Mononuclear cell (primary cell): Measurements from ENCODE around the gene YOD1. TPM values are rescaled to one million over a fixed set of nuclear protein-coding genes. Genes with fewer than 3 reads are reported as not detected.

ENCODE experiments used
- H3K27me3 ChIP-seq: 2 replicates; pipeline ENCODE4 v1.6.0; 2011; ENCODE audit warnings: low read length, control low read depth; ENCODE audit not compliant: insufficient read depth
- H3K4me1 ChIP-seq: 2 replicates; pipeline ENCODE4 v1.5.1; 2011; ENCODE audit warnings: mild to moderate bottlenecking, low read length, control low read depth; ENCODE audit not compliant: insufficient read depth
- H3K4me3 ChIP-seq: 2 replicates; pipeline ENCODE4 v1.5.1; 2011; ENCODE audit warnings: mild to moderate bottlenecking, low read length, moderate library complexity
- H3K9me3 ChIP-seq: 2 replicates; pipeline ENCODE4 v1.5.1; 2011; ENCODE audit warnings: low read depth, mild to moderate bottlenecking, control low read depth, low read length
- total RNA-seq: library from RNA; depleted of rRNA; stranded (reverse); fragments of >200 nt; gene quantifications from one replicate; pipeline ENCODE4 v1.2.3, GENCODE V29; 2012

YOD1 gene
- total RNA-seq, 1 donor = 44.5 TPM

DNA sequence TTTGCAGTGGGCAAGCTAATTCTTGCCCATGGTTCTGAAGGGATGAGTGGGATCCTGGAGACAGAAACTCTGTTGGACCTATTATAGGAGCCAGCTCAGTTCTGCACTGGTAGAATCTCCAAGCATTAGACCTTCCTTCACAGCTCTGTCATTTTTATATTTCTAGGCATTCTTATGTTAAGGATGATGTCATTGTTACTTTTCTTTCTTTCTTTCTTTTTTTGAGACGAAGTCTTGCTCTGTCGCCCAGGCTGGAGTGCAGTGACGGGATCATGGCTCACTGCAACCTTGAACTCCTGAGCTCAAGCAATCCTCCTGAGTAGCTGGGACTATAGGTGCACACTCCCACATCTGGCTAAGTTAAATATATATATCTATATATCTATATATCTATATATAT, 9.6 kb upstream of the YOD1 start:
- Histone ChIP-seq H3K4me3 (no peak overlapping the region), H3K27me3 (no peaks in the 10 kb centered on the region), H3K9me3 (no peaks in the 10 kb centered on the region), H3K4me1 (peaks cover 24% of the 10 kb centered on the region)

- no peaks in the 10 kb centered on the region for H3K27me3 ChIP-seq
- H3K9me3 ChIP-seq = no peaks in the 10 kb centered on the region
- peaks cover 31% of the 10 kb centered on the region for H3K4me1 ChIP-seq
- no peak overlapping the region for H3K4me3 ChIP-seq
Observed at GRCh38 chr1:207059881-207060280, 8.9 kb upstream of the YOD1 start.

- Histone ChIP-seq H3K4me1 (peaks cover 38% of the 10 kb centered on the region), H3K9me3 (no peaks in the 10 kb centered on the region), H3K4me3 (no peak overlapping the region), H3K27me3 (no peaks in the 10 kb centered on the region)
Observed at GRCh38 chr1:207058878-207059867, 8.2 kb upstream of the YOD1 start.

- H3K9me3 ChIP-seq = no peaks in the 10 kb centered on the region
- no peaks in the 10 kb centered on the region for H3K27me3 ChIP-seq
- peaks cover 47% of the 10 kb centered on the region for H3K4me1 ChIP-seq
- no peak overlapping the region for H3K4me3 ChIP-seq
Observed at GRCh38 chr1:207058252-207058651, 7.2 kb upstream of the YOD1 start.

GRCh38 chr1:207056673-207057072, 5.7 kb upstream of the YOD1 start:
- H3K4me1 ChIP-seq = peaks cover 57% of the 10 kb centered on the region

GRCh38 chr1:207055386-207056001, 4.5 kb upstream of the YOD1 start:
- no peak overlapping the region for H3K4me3 ChIP-seq
- H3K27me3 ChIP-seq = no peaks in the 10 kb centered on the region

More at GRCh38 chr1:207056673-207057072, 5.7 kb upstream of the YOD1 start:
- H3K27me3 ChIP-seq = no peaks in the 10 kb centered on the region
- H3K9me3 ChIP-seq = no peaks in the 10 kb centered on the region
- H3K4me3 ChIP-seq = no peak overlapping the region

GRCh38 chr1:207054491-207054890, 3.5 kb upstream of the YOD1 start:
- Histone ChIP-seq H3K9me3 (no peaks in the 10 kb centered on the region), H3K27me3 (no peaks in the 10 kb centered on the region), H3K4me1 (peaks cover 59% of the 10 kb centered on the region), H3K4me3 (no peak overlapping the region)

More at GRCh38 chr1:207055386-207056001, 4.5 kb upstream of the YOD1 start:
- Histone ChIP-seq H3K4me1 (peaks cover 65% of the 10 kb centered on the region), H3K9me3 (no peaks in the 10 kb centered on the region)

GRCh38 chr1:207052911-207053769, 2.1 kb upstream of the YOD1 start, which contains the start of gene PFKFB2:
Gene PFKFB2, plus strand, starts transcription at chr1:207053275. Its CDS starts 1,443 bp downstream, at chr1:207054718.
- H3K4me1 ChIP-seq = peaks cover 51% of the 10 kb centered on the region

DNA sequence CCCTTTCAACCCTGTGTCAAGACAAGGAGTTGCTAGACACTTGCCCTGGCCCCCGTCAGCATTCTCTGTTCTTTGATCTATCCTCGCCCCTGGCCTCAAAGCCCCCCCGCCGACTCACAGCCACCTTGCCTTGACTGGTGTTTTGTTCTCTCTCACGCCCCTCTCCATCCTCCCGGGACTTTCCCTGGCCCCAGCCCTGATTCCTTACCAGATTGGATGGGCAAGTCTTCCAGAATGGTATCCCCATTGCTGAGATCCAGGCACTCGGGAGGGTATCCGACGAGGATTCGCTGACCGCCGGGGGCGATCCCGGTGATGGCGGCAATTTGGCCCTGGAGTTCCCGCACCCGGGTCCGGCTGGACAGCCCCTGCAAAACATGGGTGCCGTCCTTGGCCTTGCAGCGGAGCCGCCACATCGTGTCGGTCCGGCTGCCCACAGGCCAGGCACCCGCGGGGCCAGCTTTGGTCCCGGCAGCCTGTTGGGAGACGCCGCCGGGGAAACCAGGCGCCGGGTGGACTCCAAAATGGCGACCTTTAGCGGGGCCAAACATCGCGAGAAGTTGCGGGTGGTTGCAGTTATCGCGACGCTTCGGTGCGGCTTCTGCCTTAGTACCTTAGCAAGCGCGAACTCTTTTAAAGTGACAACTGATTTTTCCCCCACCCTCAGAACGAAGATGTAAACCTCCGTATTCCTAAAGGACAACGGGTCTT, 373 bp downstream of the YOD1 start:
- Histone ChIP-seq H3K4me3 (peak overlapping the region; percentile 77), H3K27me3 (no peaks in the 10 kb centered on the region), H3K9me3 (no peaks in the 10 kb centered on the region), H3K4me1 (peaks cover 48% of the 10 kb centered on the region)

More at GRCh38 chr1:207052911-207053769, 2.1 kb upstream of the YOD1 start, which contains the start of gene PFKFB2:
- Histone ChIP-seq H3K4me3 (peak within 1 kb of the TSS; percentile 66), H3K9me3 (no peaks in the 10 kb centered on the region), H3K27me3 (no peaks in the 10 kb centered on the region)

- Histone ChIP-seq H3K4me1 (peaks cover 42% of the 10 kb centered on the region), H3K27me3 (no peaks in the 10 kb centered on the region), H3K9me3 (no peaks in the 10 kb centered on the region), H3K4me3 (peak overlapping the region; percentile 77)
Observed at GRCh38 chr1:207049974-207050391, 1.0 kb downstream of the YOD1 start.

GRCh38 chr1:207049514-207049913, 1.5 kb downstream of the YOD1 start:
- no peaks in the 10 kb centered on the region for H3K27me3 ChIP-seq
- H3K4me1 ChIP-seq = peaks cover 37% of the 10 kb centered on the region
- H3K4me3 ChIP-seq = no peak overlapping the region
- H3K9me3 ChIP-seq = no peaks in the 10 kb centered on the region

DNA sequence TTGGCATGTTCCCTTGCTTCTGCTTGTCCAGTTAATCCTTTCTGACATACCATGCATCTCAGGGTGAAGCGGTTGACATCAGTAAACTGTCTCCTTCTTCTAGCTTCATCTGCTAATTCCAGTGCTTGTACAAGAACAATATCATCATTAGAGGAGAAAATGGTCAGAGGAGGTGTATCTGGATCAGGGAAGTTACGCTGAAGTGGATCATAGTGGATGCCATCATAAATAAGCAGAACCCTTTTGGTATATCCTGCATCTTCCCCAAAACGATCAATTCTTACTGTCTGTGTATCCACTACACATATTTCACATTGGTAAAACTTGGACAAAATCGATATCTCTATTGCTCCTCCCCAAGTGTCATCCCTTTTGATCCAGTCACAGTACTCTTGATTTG, 2.0 kb downstream of the YOD1 start:
- no peaks in the 10 kb centered on the region for H3K9me3 ChIP-seq
- no peak overlapping the region for H3K4me3 ChIP-seq
- H3K27me3 ChIP-seq = no peaks in the 10 kb centered on the region
- H3K4me1 ChIP-seq = peaks cover 33% of the 10 kb centered on the region

- Histone ChIP-seq H3K9me3 (no peaks in the 10 kb centered on the region), H3K4me1 (peaks cover 24% of the 10 kb centered on the region), H3K27me3 (no peaks in the 10 kb centered on the region), H3K4me3 (no peak overlapping the region)
Observed at GRCh38 chr1:207048041-207048440, 3.0 kb downstream of the YOD1 start.

GRCh38 chr1:207047505-207047904, 3.5 kb downstream of the YOD1 start:
- Histone ChIP-seq H3K4me1 (peaks cover 22% of the 10 kb centered on the region), H3K4me3 (no peak overlapping the region)

More at GRCh38 chr1:207047505-207047904, 3.5 kb downstream of the YOD1 start:
- H3K9me3 ChIP-seq = no peaks in the 10 kb centered on the region
- H3K27me3 ChIP-seq = no peaks in the 10 kb centered on the region
